Adrenal gland (tissue), 12 donors: Measurements from ENCODE around the gene LRBA. TPM values are rescaled to one million over a fixed set of nuclear protein-coding genes. Genes with fewer than 3 reads are reported as not detected.
"Not testable (repeated sequence)": the region's sequence is repeated elsewhere in the genome, so short reads cannot be mapped to it uniquely, and the experiment has no call there.

Experiments used
- DNase-seq, 7 donors: peaks; one replicate each; pipeline ENCODE4 v3.0.0-alpha.2; 2019 to 2020
- H3K27ac ChIP-seq, 5 donors: fragments of 200-600 bp; sonication (generic) in 4 of 5; 1 replicate in 3 of 5; 2 replicates in 2 of 5; pipeline versions ENCODE4 v1.5.1 to v1.8.0; 2016 to 2020; ENCODE audit warnings: mild to moderate bottlenecking in 1 of 5
- H3K27me3 ChIP-seq: fragments of 200-600 bp; 2 replicates; pipeline ENCODE4 v1.8.0; 2021
- H3K36me3 ChIP-seq, 2 donors: fragments of 200-600 bp; replicated peaks in 1 of 2; 1 replicate in 1 of 2; 2 replicates in 1 of 2; pipeline versions ENCODE4 v1.5.1 to v1.8.0; 2018 to 2022
- H3K4me1 ChIP-seq, 2 donors: fragments of 200-600 bp; replicated peaks in 1 of 2; 1 replicate in 1 of 2; 2 replicates in 1 of 2; pipeline versions ENCODE4 v1.5.1 to v1.8.0; 2018 to 2021
- H3K4me3 ChIP-seq, 4 donors: fragments of 200-600 bp; sonication (generic) in 3 of 4; one replicate each; pipeline ENCODE4 v1.5.1; 2016 to 2018
- H3K9me3 ChIP-seq, 3 donors: fragments of 200-600 bp; sonication (generic) in 1 of 3; replicated peaks in 1 of 3; 1 replicate in 2 of 3; 2 replicates in 1 of 3; pipeline versions ENCODE4 v1.5.1 to v1.8.0; 2016 to 2021
- POLR2A ChIP-seq, 2 donors: fragments of 450-650 bp; IDR thresholded peaks; one replicate each; pipeline ENCODE4 v1.6.1; 2017; ENCODE audit warnings: antibody characterized with exemption in 2 of 2, mild to moderate bottlenecking in 2 of 2, moderate library complexity in 1 of 2
- WGBS, 4 donors: extraction: QIAGEN DNeasy Blood & Tissue Kit in 2 of 4; methylation state at CpG; one replicate each; pipeline versions ENCODE4 v1.1.5 to v1.1.7; 2013 to 2017; 5-methylcytosine and 5-hydroxymethylcytosine counted together
- intact Hi-C, 2 donors: fragments of 100-400 bp; cut with DNase I; formaldehyde crosslinking; loops; one replicate each; pipeline versions ENCODE4 v1.14.1 to v1.15.0; 2022 to 2023
- polyA plus RNA-seq, 3 donors: library from polyadenylated mRNA; stranded (reverse); fragments of 200-250 nt in 2 of 3; fragments of 350-450 nt in 1 of 3; fragmentation: Illumina TruSeq in 1 of 3; extraction: RNeasy Lipid Tissue Mini Kit (QIAGEN cat#74804) in 1 of 3; gene quantifications; one replicate each; pipeline ENCODE4 v1.2.3, GENCODE V29; 2013 to 2014
- total RNA-seq, 9 donors: library from RNA; depleted of rRNA in 4 of 9; stranded (reverse); fragments of >200 nt in 4 of 9; fragments of 120-200 nt in 1 of 9; fragmentation: NEBNext Ultra II Directional in 1 of 9; extraction: Animal tissue kit (Norgen Biotek cat#: 25700) in 1 of 9; gene quantifications; one replicate each; pipeline versions ENCODE4 v1.1.0 to v1.2.4, GENCODE V29; 2013 to 2023
- TF ChIP-seq, protein P1 (sequence below), 6 experiments: fragments of 450-650 bp in 4 of 6; fragments of 200-600 bp in 2 of 6; sonication (generic) in 1 of 6; IDR thresholded peaks; 1 replicate in 5 of 6; 2 replicates in 1 of 6; pipeline versions ENCODE4 v1.5.1 to v1.8.0; 2016 to 2021; ENCODE audit warnings: antibody characterized with exemption in 6 of 6, mild to moderate bottlenecking in 2 of 6, moderate library complexity in 1 of 6
- donor health status: healthy with polysubstance abuse.
- donor health status: Bipolar disorder and iron deficiency.
- donor health status: DM: yes; HTN: yes; CAD: no.
- donor health status: DM: no; HTN: no; CAD: no.
- donor health status: DM: no; HTN: no; CAD: no.
- donor health status: DM: yes; HTN: yes; CAD: no.

The LRBA gene
- total and polyA plus RNA-seq, 12 donors, result 9.6 to 106 (median 40.6) TPM

DNA sequence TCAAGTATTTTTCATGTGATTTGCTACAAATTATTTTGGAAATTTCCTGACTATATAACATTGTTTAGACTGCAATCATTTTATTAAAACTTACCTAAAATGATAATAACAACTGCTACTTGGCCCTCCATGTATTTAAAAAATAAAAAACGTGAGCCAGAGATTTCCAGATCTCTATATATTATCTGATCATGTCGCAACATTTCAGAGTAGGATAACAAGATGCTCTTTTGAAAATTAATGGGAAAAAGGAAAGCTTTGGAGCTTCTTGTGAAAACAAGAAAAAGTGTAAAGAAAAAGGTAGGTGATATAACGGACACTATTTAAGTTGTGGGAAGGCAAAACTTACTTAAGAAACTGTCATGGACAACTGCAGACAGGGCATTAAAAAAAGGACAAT, 448.0 kb downstream of the LRBA start:
- H3K27ac ChIP-seq, result no peak overlapping the region
- peaks cover 0 to 15% of the 10 kb centered on the region in 2 donors for H3K4me1 ChIP-seq
- 80 to 86% (median 82%) methylated on average over 3 of the region's 3 CpGs for WGBS, 4 donors
- DNase-seq, result no peak
- no peaks in the 10 kb centered on the region for H3K36me3 ChIP-seq
- H3K27me3 ChIP-seq, result no peaks in the 10 kb centered on the region
- H3K4me3 ChIP-seq, result no peak overlapping the region
- TF ChIP-seq, protein P1, sequence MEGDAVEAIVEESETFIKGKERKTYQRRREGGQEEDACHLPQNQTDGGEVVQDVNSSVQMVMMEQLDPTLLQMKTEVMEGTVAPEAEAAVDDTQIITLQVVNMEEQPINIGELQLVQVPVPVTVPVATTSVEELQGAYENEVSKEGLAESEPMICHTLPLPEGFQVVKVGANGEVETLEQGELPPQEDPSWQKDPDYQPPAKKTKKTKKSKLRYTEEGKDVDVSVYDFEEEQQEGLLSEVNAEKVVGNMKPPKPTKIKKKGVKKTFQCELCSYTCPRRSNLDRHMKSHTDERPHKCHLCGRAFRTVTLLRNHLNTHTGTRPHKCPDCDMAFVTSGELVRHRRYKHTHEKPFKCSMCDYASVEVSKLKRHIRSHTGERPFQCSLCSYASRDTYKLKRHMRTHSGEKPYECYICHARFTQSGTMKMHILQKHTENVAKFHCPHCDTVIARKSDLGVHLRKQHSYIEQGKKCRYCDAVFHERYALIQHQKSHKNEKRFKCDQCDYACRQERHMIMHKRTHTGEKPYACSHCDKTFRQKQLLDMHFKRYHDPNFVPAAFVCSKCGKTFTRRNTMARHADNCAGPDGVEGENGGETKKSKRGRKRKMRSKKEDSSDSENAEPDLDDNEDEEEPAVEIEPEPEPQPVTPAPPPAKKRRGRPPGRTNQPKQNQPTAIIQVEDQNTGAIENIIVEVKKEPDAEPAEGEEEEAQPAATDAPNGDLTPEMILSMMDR (IDR thresholded peaks at IDR 0.05), result no peak
- no peak for TF ChIP-seq POLR2A (IDR thresholded peaks at IDR 0.05)
- intact Hi-C loops, result no loop called here
- no peaks in the 10 kb centered on the region for H3K9me3 ChIP-seq

DNA sequence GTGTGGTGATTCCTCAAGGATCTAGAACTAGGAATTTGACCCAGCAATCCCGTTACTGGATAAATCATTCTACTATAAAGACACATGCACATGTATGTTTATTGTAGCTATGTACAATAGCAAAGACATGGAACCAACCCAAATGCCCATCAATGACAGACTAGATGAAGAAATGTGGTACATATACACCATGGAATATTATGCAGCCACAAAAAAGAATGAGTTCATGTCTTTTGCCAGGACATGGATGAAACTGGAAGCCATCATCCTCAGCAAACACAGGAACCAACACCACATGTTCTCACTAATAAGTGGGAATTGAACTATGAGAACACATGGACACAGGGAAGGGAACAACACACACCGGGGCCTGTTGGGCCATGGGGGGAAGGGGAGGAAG, 450.1 kb downstream of the LRBA start:
- 98 to 100% (median 100%) methylated on average over 2 of the region's 2 CpGs for WGBS, 4 donors
- not testable (repeated sequence) for H3K36me3 ChIP-seq

DNA sequence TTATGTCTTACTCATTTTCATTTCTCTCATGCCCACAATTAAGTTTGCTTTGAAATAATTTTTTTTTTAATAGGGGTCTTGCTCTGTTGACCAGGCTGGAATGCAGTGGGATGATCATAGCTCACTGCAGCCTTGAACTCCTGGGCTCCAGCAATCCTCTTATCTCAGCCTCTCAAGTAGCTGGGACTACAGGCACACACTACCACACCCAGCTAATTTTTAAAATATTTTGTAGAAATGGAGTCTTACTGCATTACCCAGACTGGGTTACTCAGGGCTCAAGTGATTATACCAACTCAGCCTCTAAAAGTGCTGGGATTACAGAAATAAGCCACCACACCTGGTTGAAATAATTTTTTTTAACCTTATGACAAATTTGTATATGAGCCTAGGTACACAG, 452.3 kb downstream of the LRBA start:
- H3K9me3 ChIP-seq, result no peaks in the 10 kb centered on the region
- no peaks in the 10 kb centered on the region for H3K27me3 ChIP-seq
- no peak overlapping the region for H3K27ac ChIP-seq
- DNase-seq, result no peak
- intact Hi-C loops, result no loop called here
- no peak overlapping the region for H3K4me3 ChIP-seq
- peaks cover 0 to 15% of the 10 kb centered on the region in 2 donors for H3K4me1 ChIP-seq
- TF ChIP-seq POLR2A (IDR thresholded peaks at IDR 0.05), result no peak
- TF ChIP-seq, protein P1 (IDR thresholded peaks at IDR 0.05), result no peak
- H3K36me3 ChIP-seq, result no peaks in the 10 kb centered on the region

More for the DNA sequence above, 450.1 kb downstream of the LRBA start:
- H3K4me1 ChIP-seq, result peaks cover 0 to 15% of the 10 kb centered on the region in 2 donors
- H3K27me3 ChIP-seq, intact Hi-C loops, H3K4me3 ChIP-seq, H3K27ac ChIP-seq, H3K9me3 ChIP-seq, DNase-seq: not testable (repeated sequence)

DNA sequence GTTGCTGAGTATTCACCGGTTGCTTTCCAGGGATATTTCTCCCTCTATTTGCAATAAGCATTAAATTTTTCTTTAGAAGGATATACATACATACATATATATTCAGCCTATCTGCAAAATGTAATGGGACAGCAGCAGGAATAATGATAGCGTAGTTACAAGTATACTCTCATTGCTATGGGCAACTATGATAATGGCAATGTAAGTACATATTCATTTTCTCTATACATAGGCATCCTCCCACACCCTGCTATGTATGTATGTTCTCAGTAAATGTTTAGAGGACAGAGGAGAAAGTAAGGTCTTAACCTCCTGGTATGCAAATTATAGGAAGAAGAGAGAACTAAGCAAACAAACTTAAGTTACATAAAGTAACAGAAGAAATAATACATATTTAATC, 452.8 kb downstream of the LRBA start:
- H3K4me3 ChIP-seq, result no peak overlapping the region
- TF ChIP-seq, protein P1 (IDR thresholded peaks at IDR 0.05), result no peak
- intact Hi-C loops, result no loop called here
- no peak for DNase-seq
- peaks cover 0 to 15% of the 10 kb centered on the region in 2 donors for H3K4me1 ChIP-seq
- no peaks in the 10 kb centered on the region for H3K36me3 ChIP-seq
- H3K27me3 ChIP-seq, result no peaks in the 10 kb centered on the region
- no peak overlapping the region for H3K27ac ChIP-seq
- 97 to 100% (median 99%) methylated on average over 2 of the region's 2 CpGs for WGBS, 4 donors
- H3K9me3 ChIP-seq, result no peaks in the 10 kb centered on the region

DNA sequence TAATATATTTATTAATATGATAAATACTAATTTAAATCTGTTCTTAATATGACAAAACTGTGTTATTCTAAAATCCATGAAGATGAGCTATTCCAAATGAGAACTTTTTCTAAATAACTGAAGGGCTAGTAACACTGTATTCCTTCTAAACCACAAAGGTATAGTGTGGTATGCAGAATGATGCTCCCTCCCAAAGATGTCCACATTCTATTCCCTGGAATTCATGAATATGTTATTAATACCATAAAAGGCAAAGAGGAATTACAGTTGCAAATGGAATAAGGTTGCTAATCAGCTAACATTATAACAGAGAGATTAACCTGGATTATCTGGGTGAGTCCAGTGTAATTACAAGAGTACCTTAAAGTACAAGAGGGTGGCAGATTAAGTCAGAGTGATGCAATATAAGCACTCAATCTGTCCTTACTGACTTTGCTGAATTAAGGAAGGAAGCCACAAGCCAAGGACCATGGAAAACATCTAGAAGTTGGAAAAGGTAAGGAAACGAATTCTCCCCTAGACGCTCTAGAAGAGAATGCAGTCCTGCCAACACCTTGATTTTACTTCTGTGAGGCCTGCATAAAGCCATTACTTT, 453.8 kb downstream of the LRBA start:
- no peak for TF ChIP-seq POLR2A (IDR thresholded peaks at IDR 0.05)
- TF ChIP-seq, protein P1 (IDR thresholded peaks at IDR 0.05), result no peak
- 97 to 100% (median 97%) methylated on average over 2 of the region's 2 CpGs for WGBS, 4 donors

DNA sequence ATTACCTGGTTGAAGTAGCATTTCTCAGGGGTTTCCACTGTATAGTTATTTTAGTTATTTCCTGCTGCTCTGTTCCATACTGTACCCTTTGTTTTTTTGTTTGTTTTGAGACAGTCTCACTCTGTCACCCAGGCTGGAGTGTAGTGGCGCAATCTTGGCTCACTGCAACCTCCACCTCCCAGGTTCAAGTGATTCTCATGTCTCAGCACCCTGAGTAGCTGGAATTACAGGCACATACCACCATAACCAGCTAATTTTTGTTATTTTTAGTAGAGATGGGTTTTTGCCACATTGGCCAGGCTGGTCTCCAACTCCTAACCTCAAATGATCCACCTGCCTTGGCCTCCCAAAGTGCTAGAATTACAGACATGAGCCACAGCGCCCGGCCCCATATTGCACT, 457.3 kb downstream of the LRBA start:
- H3K27ac ChIP-seq, DNase-seq, H3K27me3 ChIP-seq, H3K9me3 ChIP-seq, H3K36me3 ChIP-seq, intact Hi-C loops, H3K4me3 ChIP-seq, H3K4me1 ChIP-seq: not testable (repeated sequence)
- 94 to 99% (median 98%) methylated on average over 3 of the region's 3 CpGs for WGBS, 4 donors

More for the DNA sequence above, 453.8 kb downstream of the LRBA start:
- Histone ChIP-seq H3K9me3 (no peaks in the 10 kb centered on the region), H3K4me3 (no peak overlapping the region), H3K27me3 (no peaks in the 10 kb centered on the region), H3K27ac (no peak overlapping the region), H3K4me1 (peaks cover 0 to 6% of the 10 kb centered on the region in 2 donors), H3K36me3 (no peaks in the 10 kb centered on the region)
- intact Hi-C loops, result no loop called here
- DNase-seq, result no peak
